ENCODE results near the gene ZNF608.

ZNF608 gene

DNA sequence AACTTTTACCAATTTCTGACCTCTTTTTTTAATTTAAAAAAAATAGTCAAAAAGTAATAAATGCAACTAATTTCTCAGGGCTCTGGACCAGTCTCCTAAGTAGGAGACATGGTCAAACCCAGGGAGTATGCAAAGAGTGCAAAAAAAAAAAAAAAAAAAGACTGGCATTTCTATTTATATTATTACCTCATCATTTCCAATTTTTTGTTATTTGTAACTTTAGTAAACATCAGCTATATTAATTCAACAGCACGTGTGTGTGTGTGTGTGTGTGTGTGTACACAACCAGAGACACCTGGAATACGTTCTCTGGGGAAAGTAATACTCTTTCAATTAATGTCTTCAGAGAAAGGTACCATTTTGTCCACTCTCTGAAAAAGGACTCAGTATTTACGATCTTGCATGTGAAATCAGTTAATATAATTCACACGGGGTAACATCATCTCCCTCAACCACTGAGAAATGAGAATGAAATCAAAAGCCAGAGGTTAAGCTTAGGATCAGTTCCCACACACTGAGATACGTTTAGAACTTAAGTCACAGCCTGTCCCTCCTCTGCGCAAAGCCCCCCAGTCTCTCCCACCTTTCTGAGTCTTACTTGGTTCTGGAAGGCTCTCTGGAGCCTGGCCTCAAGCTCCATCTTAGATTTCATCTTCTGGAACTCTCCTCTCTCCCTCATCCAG lies 21.9 kb downstream of the ZNF608 start:
- TF ChIP-seq, protein P1, sequence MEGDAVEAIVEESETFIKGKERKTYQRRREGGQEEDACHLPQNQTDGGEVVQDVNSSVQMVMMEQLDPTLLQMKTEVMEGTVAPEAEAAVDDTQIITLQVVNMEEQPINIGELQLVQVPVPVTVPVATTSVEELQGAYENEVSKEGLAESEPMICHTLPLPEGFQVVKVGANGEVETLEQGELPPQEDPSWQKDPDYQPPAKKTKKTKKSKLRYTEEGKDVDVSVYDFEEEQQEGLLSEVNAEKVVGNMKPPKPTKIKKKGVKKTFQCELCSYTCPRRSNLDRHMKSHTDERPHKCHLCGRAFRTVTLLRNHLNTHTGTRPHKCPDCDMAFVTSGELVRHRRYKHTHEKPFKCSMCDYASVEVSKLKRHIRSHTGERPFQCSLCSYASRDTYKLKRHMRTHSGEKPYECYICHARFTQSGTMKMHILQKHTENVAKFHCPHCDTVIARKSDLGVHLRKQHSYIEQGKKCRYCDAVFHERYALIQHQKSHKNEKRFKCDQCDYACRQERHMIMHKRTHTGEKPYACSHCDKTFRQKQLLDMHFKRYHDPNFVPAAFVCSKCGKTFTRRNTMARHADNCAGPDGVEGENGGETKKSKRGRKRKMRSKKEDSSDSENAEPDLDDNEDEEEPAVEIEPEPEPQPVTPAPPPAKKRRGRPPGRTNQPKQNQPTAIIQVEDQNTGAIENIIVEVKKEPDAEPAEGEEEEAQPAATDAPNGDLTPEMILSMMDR (IDR thresholded peaks at IDR 0.05; ENCODE audit: low read depth, low read length): no peak
- no peak overlapping the region for H3K4me3 ChIP-seq (ENCODE audit: low read depth, low read length)

DNA sequence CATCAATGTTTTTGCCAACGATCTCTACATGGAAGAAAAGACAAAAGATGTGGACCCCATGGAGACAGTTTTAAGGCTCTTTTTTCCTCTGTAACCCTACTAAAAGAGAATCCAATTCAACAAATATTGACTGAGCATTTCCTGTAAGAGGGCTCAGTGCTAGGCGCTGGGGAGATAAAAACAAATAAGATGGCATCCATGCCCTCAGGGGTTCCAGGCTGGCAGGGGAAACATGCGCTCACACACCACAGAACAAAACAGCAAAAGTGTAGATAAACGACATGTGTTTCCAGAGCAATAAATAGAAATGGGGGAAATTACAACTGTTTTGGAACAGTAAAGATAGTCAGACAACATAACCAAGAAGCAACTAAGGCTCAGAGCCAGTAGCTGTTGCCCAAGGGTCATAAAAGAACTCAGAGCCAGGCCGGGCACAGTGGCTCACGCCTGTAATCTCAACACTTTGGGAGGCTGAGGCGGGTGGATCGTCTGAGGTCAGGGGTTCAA lies 25.2 kb downstream of the ZNF608 start:
- TF ChIP-seq, protein P1 (IDR thresholded peaks at IDR 0.05; ENCODE audit: low read depth, low read length): no peak

DNA sequence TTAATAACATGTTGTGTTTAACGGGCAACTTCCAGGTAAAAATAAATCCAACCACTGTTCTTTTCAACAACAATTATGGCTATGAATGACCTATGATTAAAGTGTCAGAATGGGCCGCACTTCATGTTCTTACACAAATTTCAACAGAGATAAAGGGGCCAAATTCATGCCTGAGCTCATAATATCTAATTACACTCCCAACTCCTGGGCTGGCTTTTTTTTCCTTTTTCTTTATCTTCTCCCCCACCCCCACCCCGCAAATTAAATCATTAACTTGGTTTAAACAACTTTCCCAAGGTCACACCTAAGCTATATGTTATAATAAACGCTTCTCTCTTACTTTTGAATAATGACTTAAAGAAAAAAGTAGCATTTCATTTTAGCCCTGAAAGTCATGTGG lies 25.8 kb downstream of the ZNF608 start:
- TF ChIP-seq, protein P1 (IDR thresholded peaks at IDR 0.05; ENCODE audit: low read depth, low read length): no peak
- H3K4me3 ChIP-seq (ENCODE audit: low read depth, low read length): no peak overlapping the region

More for the DNA sequence above, 25.2 kb downstream of the ZNF608 start:
- no peak overlapping the region for H3K4me3 ChIP-seq (ENCODE audit: low read depth, low read length)

DNA sequence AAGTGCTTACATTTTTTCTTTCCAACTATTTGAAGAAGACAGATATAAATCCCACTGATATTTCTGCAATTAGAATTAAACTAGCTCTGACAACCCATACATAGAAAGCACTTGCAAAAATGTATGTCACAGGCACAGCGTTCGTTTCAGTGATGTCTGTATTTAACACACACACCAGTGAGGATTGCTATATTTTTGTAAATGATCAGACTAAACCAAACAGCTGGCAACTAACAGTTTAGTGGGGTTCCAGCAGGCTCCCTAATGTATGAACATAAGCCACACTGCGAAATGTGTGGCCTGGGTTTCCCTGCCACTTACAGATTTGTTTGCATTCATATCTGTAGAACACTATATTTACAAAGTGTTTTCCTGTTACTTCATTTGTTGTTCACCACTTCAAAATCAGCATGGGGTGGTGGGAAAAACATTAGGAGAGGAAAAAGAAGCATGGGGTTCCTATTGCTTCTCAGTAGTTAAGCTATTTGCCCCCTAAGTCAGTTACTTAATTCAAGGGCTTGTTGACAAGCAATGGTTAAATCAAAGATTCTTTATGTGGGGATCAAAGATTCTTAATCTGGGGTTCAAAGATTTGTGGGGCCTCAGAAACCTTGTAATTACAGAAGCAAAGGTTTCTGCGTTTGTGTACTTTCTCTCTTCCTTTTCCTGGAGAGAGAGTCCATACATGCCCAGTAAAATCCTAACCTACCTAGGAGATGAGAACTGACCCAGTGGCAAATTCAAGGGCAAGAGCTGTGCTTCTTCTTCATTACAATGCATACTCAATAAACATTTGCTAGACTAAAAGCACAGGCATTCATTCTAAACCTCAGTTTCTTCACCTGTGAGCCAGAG lies 27.1 kb downstream of the ZNF608 start:
- no peak overlapping the region for H3K4me3 ChIP-seq (ENCODE audit: low read depth, low read length)
- TF ChIP-seq, protein P1 (IDR thresholded peaks at IDR 0.05; ENCODE audit: low read depth, low read length): no peak

DNA sequence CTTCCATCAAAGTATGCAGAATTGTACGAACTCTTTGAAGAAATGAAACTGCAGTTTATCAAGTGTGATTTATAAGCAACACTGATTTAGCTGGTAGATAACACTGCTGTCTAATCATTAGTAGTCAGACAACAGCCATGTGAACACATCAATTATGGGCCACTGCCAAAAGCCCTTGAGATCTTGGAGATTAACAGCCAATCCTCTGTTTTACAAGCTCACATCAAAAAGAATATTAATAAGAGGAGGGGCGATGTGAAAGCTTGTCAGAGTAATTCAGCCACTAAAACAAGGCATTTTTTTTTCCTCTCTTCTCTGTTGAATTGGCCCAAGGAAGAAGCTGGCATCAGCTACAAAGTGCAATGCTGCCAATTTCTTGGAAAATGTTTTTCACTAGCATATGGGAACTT lies 28.1 kb downstream of the ZNF608 start:
- TF ChIP-seq, protein P1 (IDR thresholded peaks at IDR 0.05; ENCODE audit: low read depth, low read length): no peak
- no peak overlapping the region for H3K4me3 ChIP-seq (ENCODE audit: low read depth, low read length)

DNA sequence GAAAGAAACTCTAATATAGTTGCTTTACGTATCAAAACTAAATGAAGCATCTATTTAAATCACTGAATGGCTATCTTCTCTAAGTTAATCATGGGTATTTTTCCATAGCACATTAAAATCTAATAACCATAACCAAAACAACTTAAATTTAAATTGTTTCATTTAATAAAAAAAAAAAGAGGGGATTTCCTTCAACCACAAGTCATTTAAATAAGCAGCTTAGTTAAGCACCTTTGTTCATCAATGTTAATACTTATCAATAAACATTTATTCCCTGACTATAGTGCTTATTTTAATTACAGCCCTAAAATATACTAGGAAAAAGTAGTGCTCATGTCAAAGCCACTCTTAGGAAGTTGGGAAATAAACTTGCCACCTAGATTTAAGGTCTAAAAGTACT lies 30.3 kb downstream of the ZNF608 start:
- no peak overlapping the region for H3K4me3 ChIP-seq (ENCODE audit: low read depth, low read length)
- TF ChIP-seq, protein P1 (IDR thresholded peaks at IDR 0.05; ENCODE audit: low read depth, low read length): no peak

DNA sequence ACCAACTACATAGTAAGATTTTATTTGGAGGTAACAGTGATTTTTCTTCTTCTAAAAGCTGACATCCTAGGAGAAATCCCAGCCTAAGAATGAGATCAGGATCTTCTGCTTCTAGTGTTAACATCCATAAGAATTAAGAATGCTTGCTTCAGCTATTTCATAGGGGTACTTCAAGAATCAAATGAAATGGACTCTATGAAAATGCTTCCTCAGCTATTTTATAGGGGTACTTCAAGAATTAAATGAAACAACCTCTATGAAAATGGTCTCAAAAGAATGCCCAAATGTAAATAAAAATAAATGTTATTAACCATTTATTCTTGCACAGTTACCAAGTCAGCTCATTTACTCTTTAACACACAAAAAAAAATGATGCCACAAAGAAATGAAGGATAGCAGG lies 31.5 kb downstream of the ZNF608 start:
- TF ChIP-seq, protein P1 (IDR thresholded peaks at IDR 0.05; ENCODE audit: low read depth, low read length): no peak
- no peak overlapping the region for H3K4me3 ChIP-seq (ENCODE audit: low read depth, low read length)

Data from WI38 (cell line).